ENCODE data around the gene RAPGEF6. TPM values are rescaled to one million over a fixed set of nuclear protein-coding genes. Genes with fewer than 3 reads are reported as not detected.
A peak's percentile ranks its signal among the peaks of the same experiment; 100 is the strongest.

RAPGEF6 gene
- total and polyA plus RNA-seq, 11 donors = 2.3 to 13.9 (median 8.6) TPM

DNA sequence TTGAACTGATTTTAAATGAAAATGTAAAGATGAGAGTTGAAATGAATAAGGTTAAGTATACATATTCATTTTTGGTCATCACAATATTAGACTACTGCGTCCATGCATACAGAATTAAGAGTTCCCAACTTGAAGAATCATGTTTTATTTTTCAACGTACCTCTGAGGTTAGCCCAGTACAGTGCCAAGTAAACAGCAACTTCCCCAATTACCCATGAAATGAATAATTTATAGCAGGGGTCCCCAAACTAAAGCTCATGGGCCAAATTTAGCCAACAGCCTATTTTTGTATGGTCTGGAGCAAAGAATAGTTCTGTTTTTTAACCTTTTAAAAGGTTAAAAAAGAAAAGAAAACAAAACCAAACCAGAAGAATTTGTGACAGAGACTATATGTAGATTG, 203.2 kb downstream of the RAPGEF6 start:
- TF ChIP-seq CTCF (IDR thresholded peaks at IDR 0.05) (no peak), POLR2A (IDR thresholded peaks at IDR 0.05) (no peak)
- Histone ChIP-seq H3K36me3 (peaks cover 0 to 93% (median 78%) of the 10 kb centered on the region in 9 donors), H3K4me3 (no peak overlapping the region), H3K27ac (no peak overlapping the region), H3K9me3 (no peaks in the 10 kb centered on the region), H3K27me3 (no peaks in the 10 kb centered on the region), H3K4me1 (no peaks in the 10 kb centered on the region)
- ATAC-seq (no peak), DNase-seq (no peak)
- 67 to 94% (median 92%) methylated on average over 2 of the region's 2 CpGs for WGBS, 4 donors
- intact Hi-C loops (cut with DNase I) = loop anchor here in 1 of 10 donors (10.0 kb wide), 1 partner anchor 573 kb away; no protein-coding TSS in a partner anchor

GRCh38 chr5:131430794-131431193, 204.2 kb downstream of the RAPGEF6 start:
- Histone ChIP-seq H3K4me3 (no peak overlapping the region), H3K27me3 (no peaks in the 10 kb centered on the region), H3K27ac (no peak overlapping the region), H3K9me3 (no peaks in the 10 kb centered on the region), H3K36me3 (peaks cover 0 to 93% (median 87%) of the 10 kb centered on the region in 9 donors), H3K4me1 (no peaks in the 10 kb centered on the region)
- intact Hi-C loops (cut with DNase I) = loop anchor here in 1 of 10 donors (10.0 kb wide), 1 partner anchor 574 kb away; no protein-coding TSS in a partner anchor
- WGBS, 4 donors = 50 to 67% (median 52%) methylated on average over 1 of the region's 1 CpG
- ATAC-seq (no peak), DNase-seq (no peak)
- TF ChIP-seq CTCF (IDR thresholded peaks at IDR 0.05) = no peak
- no peak for TF ChIP-seq POLR2A (IDR thresholded peaks at IDR 0.05)

DNA sequence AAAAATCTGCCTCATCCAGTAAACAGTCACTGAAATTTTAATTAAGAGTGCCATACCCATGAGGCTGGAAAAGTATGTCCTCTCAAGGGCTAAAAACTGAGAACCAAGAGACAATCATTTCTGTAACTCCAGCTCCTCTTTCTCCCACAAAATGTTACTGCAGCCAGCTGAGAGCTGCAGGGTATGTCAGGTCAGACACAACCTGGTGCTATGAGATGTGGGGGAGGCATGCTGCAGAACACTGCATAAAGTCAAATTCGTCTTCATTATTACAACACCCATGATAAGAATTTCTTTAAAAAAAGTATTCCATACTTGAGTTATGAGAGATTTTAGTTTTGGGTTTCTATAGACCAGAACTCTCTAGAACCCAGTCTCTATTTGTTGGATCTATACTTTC, 209.0 kb downstream of the RAPGEF6 start:
- TF ChIP-seq POLR2A (IDR thresholded peaks at IDR 0.05) (no peak), CTCF (IDR thresholded peaks at IDR 0.05) (no peak)
- Histone ChIP-seq H3K36me3 (peaks cover 0 to 79% (median 49%) of the 10 kb centered on the region in 9 donors), H3K4me3 (no peak overlapping the region), H3K4me1 (no peaks in the 10 kb centered on the region), H3K9me3 (no peaks in the 10 kb centered on the region), H3K27me3 (no peaks in the 10 kb centered on the region), H3K27ac (no peak overlapping the region)
- intact Hi-C loops (cut with DNase I) = loop anchor here in 5 of 10 donors (5.0 to 10.0 kb wide), 3 partner anchors 579 to 1651 kb away; no protein-coding TSS in a partner anchor
- ATAC-seq (no peak), DNase-seq (no peak)
- WGBS, 4 donors = 78 to 90% (median 88%) methylated on average over 1 of the region's 1 CpG

DNA sequence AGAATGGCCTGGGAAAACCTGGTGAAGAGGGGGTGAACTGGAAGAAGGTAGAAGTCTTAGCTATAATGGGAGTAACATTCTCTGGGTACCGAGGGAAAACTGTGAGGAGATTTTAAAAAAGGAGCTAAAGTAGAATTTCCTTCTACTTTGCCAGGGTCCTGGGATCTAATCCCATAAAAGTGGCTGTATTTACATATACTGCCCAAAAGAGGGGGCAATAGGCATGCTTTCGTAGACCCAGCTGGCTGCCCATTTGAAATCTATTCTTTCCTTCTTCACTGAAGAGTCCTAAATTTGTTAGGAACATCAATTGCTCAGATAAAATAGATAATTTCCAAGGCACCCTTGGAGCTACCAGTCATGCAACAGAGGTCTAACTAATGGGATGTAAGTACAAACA, 212.0 kb downstream of the RAPGEF6 start:
- TF ChIP-seq POLR2A (IDR thresholded peaks at IDR 0.05) (no peak), CTCF (IDR thresholded peaks at IDR 0.05) (peak; percentile 7 to 55 (median 38))
- Histone ChIP-seq H3K36me3 (peaks cover 0 to 60% (median 25%) of the 10 kb centered on the region in 9 donors), H3K27me3 (no peaks in the 10 kb centered on the region), H3K4me3 (no peak overlapping the region), H3K4me1 (no peaks in the 10 kb centered on the region), H3K9me3 (no peaks in the 10 kb centered on the region), H3K27ac (no peak overlapping the region)
- WGBS, 4 donors = 71 to 86% (median 82%) methylated on average over 2 of the region's 2 CpGs
- intact Hi-C loops (cut with DNase I) = loop anchor here in 5 of 10 donors (10.0 kb wide), 2 partner anchors 582 to 1648 kb away; no protein-coding TSS in a partner anchor
- peak in 1 of 4 donors; percentile 33 for ATAC-seq
- no peak for DNase-seq

Data from heart left ventricle (tissue), 16 donors.